ENCODE results near the gene SPRING1.

Gene SPRING1

DNA sequence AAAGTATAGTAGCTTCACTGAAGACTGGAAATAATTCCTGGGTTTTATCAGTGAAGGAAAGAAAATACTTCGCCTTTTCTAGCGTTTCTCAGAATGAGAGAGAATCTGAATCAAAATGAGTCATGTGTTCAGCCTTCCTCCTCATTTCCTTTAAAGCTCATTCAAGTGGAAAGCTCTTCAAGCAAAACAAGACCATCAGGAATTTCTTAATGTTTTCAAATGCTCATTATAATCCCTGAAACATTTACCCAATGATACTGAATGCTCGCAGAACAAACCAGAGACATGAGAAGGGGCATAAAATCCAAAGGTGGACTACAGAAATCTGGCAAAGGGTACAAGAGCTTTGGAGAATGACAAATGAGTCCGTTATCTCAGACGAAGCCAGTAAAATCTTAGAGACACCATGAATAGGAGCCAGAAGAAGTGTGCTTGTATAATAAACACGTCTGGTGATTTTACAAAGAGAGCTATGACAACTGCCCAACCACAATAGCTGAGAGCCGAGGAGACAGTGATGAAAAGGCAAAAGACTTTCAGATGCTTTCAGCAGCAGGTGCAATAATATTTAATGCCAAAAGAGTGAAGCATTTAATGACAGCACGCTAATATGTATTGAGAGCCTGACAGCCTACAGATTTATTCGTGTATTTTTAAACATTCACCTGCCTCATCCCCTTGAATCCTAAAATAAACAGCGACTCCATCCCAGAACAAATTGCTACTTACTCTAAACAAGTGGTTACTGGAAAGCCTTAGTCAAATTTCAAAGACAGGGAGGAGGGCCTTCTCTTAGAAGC, 19.0 kb downstream of the SPRING1 start:
- H3K4me3 ChIP-seq (ENCODE audit: insufficient read depth, low read length, poor library complexity, severe bottlenecking), result no peak overlapping the region
- H3F3A ChIP-seq (ENCODE audit: insufficient read depth), result no peaks in the 10 kb centered on the region
- H3K27me3 ChIP-seq (ENCODE audit: low read length), result no peaks in the 10 kb centered on the region
- TF ChIP-seq, protein P1, sequence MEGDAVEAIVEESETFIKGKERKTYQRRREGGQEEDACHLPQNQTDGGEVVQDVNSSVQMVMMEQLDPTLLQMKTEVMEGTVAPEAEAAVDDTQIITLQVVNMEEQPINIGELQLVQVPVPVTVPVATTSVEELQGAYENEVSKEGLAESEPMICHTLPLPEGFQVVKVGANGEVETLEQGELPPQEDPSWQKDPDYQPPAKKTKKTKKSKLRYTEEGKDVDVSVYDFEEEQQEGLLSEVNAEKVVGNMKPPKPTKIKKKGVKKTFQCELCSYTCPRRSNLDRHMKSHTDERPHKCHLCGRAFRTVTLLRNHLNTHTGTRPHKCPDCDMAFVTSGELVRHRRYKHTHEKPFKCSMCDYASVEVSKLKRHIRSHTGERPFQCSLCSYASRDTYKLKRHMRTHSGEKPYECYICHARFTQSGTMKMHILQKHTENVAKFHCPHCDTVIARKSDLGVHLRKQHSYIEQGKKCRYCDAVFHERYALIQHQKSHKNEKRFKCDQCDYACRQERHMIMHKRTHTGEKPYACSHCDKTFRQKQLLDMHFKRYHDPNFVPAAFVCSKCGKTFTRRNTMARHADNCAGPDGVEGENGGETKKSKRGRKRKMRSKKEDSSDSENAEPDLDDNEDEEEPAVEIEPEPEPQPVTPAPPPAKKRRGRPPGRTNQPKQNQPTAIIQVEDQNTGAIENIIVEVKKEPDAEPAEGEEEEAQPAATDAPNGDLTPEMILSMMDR (IDR thresholded peaks at IDR 0.05; ENCODE audit: insufficient read depth, low read length, poor library complexity, severe bottlenecking), result no peak
- no peak for TF ChIP-seq EZH2phosphoT487 (conservative IDR thresholded peaks at IDR 0.05; ENCODE audit: low read length)
- no peak overlapping the region for H2AFZ ChIP-seq (ENCODE audit: low read depth, low read length, severe bottlenecking)
- H3K9me3 ChIP-seq (ENCODE audit: insufficient read depth, low read length), result no peaks in the 10 kb centered on the region
- H3K9ac ChIP-seq (ENCODE audit: low read length), result no peak overlapping the region
- H3K27ac ChIP-seq (ENCODE audit: low read depth, low read length), result no peak overlapping the region
- no peaks in the 10 kb centered on the region for H4K20me1 ChIP-seq (ENCODE audit: low read depth, low read length)
- H3K4me2 ChIP-seq (ENCODE audit: low read depth, low read length, poor library complexity, severe bottlenecking), result no peak overlapping the region
- H3K79me2 ChIP-seq (ENCODE audit: insufficient read depth, low read length), result peaks cover 30% of the 10 kb centered on the region
- H3K36me3 ChIP-seq (ENCODE audit: low read length), result peaks cover 6% of the 10 kb centered on the region; the same call in 1 of the 2 replicates
- no peaks in the 10 kb centered on the region for H3K9me2 ChIP-seq (replicated peaks; ENCODE audit: insufficient read depth, low read length)

DNA sequence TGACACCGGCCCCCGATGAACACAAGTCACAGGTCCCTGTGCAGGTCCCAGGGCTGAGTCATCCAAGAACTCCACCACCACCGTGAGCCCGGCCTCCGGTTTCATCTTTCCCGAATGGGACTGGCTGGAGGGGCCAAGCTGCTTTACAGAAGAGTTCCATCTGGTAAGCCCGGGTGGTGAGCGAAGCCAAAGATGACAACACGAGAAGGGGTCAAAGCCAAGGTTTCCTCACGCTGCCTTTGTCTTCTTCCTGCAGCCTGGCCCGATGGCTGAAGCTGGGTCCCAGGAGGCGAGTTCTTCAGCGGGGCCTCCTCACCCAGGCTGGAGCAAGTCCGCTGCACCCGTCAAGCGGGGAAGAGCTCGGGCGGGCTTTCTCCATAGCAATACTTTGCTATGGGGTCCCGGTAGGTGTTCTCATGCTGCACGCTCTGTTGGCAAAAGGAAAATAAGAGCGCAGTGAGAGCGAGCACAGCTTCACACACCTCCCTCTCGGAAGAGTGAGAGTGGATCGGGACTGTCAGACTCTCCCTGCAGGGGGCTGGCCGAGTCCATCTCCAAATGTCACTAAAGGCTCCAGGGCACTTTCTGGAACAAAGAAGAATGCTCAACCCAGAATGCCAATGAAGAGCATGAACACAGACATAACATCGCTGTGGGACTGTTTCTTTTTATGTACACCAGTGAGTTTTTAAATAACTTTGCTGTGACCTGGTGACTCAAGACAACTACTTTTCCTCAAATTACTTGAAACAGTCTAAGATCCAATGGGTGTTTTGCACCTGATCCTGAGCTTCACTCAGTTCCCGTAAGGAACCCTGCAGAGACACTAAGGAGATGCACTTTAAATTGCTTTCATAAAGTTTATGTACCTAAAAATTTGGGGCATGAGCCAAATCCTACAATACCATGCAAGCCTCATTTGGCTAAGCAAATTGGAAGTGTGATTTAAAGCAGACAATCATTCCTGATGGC, 20.1 kb downstream of the SPRING1 start:
- Histone ChIP-seq H3K9ac (ENCODE audit: low read length) (no peak overlapping the region), H3K27ac (ENCODE audit: low read depth, low read length) (no peak overlapping the region), H3K79me2 (ENCODE audit: insufficient read depth, low read length) (peaks cover 19% of the 10 kb centered on the region; the same call in 1 of the 2 replicates), H2AFZ (ENCODE audit: low read depth, low read length, severe bottlenecking) (no peak overlapping the region), H3K27me3 (ENCODE audit: low read length) (no peaks in the 10 kb centered on the region), H3K4me2 (ENCODE audit: low read depth, low read length, poor library complexity, severe bottlenecking) (no peak overlapping the region), H3F3A (ENCODE audit: insufficient read depth) (peaks cover under 1% of the 10 kb centered on the region; the same call in 1 of the 2 replicates), H3K4me3 (ENCODE audit: insufficient read depth, low read length, poor library complexity, severe bottlenecking) (no peak overlapping the region), H4K20me1 (ENCODE audit: low read depth, low read length) (no peaks in the 10 kb centered on the region), H3K36me3 (ENCODE audit: low read length) (peaks cover 6% of the 10 kb centered on the region; the same call in 1 of the 2 replicates), H3K9me2 (replicated peaks; ENCODE audit: insufficient read depth, low read length) (no peaks in the 10 kb centered on the region), H3K9me3 (ENCODE audit: insufficient read depth, low read length) (no peaks in the 10 kb centered on the region)
- no peak for TF ChIP-seq EZH2phosphoT487 (conservative IDR thresholded peaks at IDR 0.05; ENCODE audit: low read length)
- TF ChIP-seq, protein P1 (IDR thresholded peaks at IDR 0.05; ENCODE audit: insufficient read depth, low read length, poor library complexity, severe bottlenecking), result no peak

DNA sequence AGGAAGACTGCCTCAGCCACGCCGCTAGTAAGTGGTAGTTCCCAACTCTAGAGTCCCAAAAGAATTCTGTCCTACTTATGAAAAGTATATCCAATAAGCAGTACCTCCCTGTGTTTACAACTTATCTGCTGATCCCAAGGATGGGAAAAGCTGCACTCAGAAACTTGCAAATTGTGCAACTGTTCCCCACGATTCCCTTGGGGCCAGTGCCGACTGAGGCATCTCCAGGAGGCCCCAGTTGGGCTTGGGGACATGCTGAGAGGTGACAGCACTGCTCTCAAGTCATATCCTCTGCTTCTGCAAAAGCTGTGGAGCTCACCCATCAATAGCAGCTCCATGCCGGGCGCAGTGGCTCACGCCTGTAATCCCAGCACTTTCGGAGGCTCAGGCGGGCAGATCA, 23.7 kb downstream of the SPRING1 start:
- H3K9ac ChIP-seq (ENCODE audit: low read length), result no peak overlapping the region
- H3K4me2 ChIP-seq (ENCODE audit: low read depth, low read length, poor library complexity, severe bottlenecking), result no peak overlapping the region
- no peaks in the 10 kb centered on the region for H3K9me3 ChIP-seq (ENCODE audit: insufficient read depth, low read length)
- H3K27ac ChIP-seq (ENCODE audit: low read depth, low read length), result no peak overlapping the region
- TF ChIP-seq, protein P1 (IDR thresholded peaks at IDR 0.05; ENCODE audit: insufficient read depth, low read length, poor library complexity, severe bottlenecking), result no peak
- TF ChIP-seq EZH2phosphoT487 (conservative IDR thresholded peaks at IDR 0.05; ENCODE audit: low read length), result no peak
- no peaks in the 10 kb centered on the region for H3K27me3 ChIP-seq (ENCODE audit: low read length)
- no peaks in the 10 kb centered on the region for H3K36me3 ChIP-seq (ENCODE audit: low read length)
- no peaks in the 10 kb centered on the region for H3K9me2 ChIP-seq (replicated peaks; ENCODE audit: insufficient read depth, low read length)
- H3K79me2 ChIP-seq (ENCODE audit: insufficient read depth, low read length), result peaks cover 5% of the 10 kb centered on the region; the same call in 1 of the 2 replicates
- no peak overlapping the region for H3K4me3 ChIP-seq (ENCODE audit: insufficient read depth, low read length, poor library complexity, severe bottlenecking)
- no peaks in the 10 kb centered on the region for H4K20me1 ChIP-seq (ENCODE audit: low read depth, low read length)
- no peak overlapping the region for H2AFZ ChIP-seq (ENCODE audit: low read depth, low read length, severe bottlenecking)
- H3F3A ChIP-seq (ENCODE audit: insufficient read depth), result peaks cover 6% of the 10 kb centered on the region; the same call in 1 of the 2 replicates
